Effector memory CD8-positive, alpha-beta T cell (primary cell): ENCODE results near the gene GVQW3.

Experiments
- ATAC-seq: fragments of 150-1000 bp; cut with Tn5 transposase; replicated peaks from 2 replicates; pipeline ENCODE4 v1.10.0; 2021; ENCODE audit warnings: mild to moderate bottlenecking, moderate library complexity
- DNase-seq, 3 experiments: peaks; one replicate each; pipeline ENCODE4 v3.0.0; 2021
- H3K27ac Mint-ChIP-seq, 2 donors: one replicate each; pipeline ENCODE4 v1.8.0; 2022; ENCODE audit warnings: mild to moderate bottlenecking in 2 of 2, mixed read lengths in 2 of 2, moderate library complexity in 2 of 2
- H3K27me3 Mint-ChIP-seq, 2 donors: one replicate each; pipeline ENCODE4 v1.8.0; 2022; ENCODE audit warnings: mixed read lengths in 2 of 2
- H3K36me3 Mint-ChIP-seq: one replicate; pipeline ENCODE4 v1.8.0; 2022; ENCODE audit warnings: mild to moderate bottlenecking, moderate library complexity, mixed read lengths; ENCODE audit not compliant: insufficient read depth
- H3K4me1 Mint-ChIP-seq, 2 donors: one replicate each; pipeline ENCODE4 v1.8.0; 2022; ENCODE audit warnings: low read depth in 2 of 2, mixed read lengths in 2 of 2
- H3K4me3 Mint-ChIP-seq, 2 donors: one replicate each; pipeline ENCODE4 v1.8.0; 2022; ENCODE audit warnings: mild to moderate bottlenecking in 2 of 2, mixed read lengths in 2 of 2, moderate library complexity in 2 of 2
- H3K9me3 Mint-ChIP-seq, 2 donors: one replicate each; pipeline ENCODE4 v1.8.0; 2022; ENCODE audit warnings: mixed read lengths in 2 of 2

GVQW3 gene

DNA sequence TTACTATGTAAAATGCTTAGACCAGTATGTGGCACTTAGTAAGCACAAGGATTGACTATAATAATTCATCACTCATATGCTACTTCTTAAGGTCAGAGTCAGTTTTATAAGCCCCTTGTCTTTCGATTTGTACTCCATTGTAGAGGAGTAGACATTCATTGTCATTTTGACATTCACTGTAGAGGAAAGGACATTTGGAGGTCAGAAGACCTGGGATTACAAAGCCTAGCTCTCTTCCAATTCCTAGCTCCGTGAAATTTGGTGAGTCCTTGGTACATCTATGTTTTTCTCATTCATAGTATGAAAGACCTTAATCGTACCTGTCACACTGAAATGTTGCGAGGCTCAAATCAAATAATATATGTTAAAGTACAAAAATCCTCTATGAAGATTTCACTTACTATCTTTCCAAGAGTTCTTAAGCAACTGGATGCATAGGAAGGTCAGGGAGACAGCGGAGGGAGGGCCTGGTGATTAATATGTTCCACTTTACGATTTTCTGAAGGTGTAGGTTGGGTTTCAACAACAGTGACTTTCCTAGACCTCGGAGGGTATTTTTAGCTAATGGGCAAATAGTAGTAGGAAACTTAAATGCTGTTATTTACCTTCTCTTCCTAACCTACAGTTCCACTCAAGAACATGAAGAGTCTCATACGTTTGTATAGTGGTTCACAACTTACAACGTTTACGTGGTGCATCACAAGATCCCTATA, 62.3 kb downstream of the GVQW3 start:
- Mint-ChIP-seq H3K9me3 (no peaks in the 10 kb centered on the region), H3K36me3 (peaks cover 11% of the 10 kb centered on the region), H3K27me3 (no peaks in the 10 kb centered on the region), H3K27ac (peak overlapping the region; percentile 94), H3K4me1 (peaks cover 21 to 40% of the 10 kb centered on the region in 2 donors), H3K4me3 (peak overlapping the region; percentile 92 to 95)
- ATAC-seq (no peak), DNase-seq (no peak)

DNA sequence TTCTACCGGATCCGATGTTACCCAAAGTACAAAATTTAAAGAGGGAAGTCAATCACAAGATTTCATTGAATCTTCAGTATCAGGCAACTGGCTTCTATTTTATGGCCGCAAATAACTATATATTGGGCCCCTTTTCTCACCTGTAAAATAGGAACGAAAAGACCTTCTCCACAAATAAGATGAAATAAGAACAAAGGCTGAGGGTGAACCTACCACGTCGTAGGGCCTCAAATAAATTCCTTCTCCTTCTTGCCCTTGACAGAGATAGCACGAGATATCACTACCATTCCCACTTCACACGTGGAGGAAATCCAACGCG, 62.9 kb downstream of the GVQW3 start:
- Mint-ChIP-seq H3K4me3 (peak overlapping the region; percentile 92 to 95), H3K9me3 (no peaks in the 10 kb centered on the region), H3K27me3 (no peaks in the 10 kb centered on the region), H3K27ac (peak overlapping the region; percentile 94), H3K4me1 (peaks cover 23 to 44% of the 10 kb centered on the region in 2 donors), H3K36me3 (peaks cover 16% of the 10 kb centered on the region)
- ATAC-seq (no peak), DNase-seq (no peak)

DNA sequence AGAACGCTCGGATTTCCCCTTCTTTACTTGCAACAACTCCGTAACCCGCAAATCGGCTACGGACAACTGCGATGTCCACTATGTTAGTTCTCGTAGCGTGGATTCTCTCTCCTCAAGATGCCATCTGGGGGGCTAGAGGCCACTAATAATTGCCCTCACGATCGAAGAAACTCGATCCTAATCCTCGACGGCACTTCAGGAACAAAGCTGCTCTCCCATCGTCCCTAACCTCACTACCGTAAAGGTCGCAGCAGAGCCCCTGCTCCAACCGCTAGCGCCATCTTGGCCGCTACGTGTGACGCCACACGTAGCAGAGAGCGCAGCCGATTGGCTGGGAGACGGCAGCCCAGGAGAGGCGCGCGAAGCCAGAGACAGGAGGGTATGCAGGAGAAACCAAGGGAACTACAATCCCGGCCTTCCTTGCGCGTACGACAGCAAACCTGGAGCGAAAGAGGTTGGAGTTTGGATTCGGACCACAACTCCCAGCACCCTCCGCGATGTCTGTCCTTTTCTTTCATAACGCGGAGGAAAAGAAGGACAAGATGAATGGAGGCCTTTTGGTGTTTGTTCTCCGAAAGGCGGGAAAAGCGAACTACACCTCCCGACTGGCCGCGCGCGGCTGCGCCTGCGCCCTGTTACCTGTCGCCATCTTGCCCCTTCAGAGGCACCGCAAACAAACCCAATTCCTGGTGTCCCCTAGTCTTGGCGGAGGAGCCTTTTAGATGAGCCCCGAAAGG, 63.4 kb downstream of the GVQW3 start, which contains the start of gene EMSY:
Gene EMSY, plus strand, starts transcription at position 635 of the 737 bp plus-strand sequence. CDS start 1,921 bp downstream, outside the sequence.
- DNase-seq: peak; percentile 81 to 83 (median 81)
- Mint-ChIP-seq H3K4me3 (peak within 1 kb of the TSS; percentile 92 to 95), H3K36me3 (peaks cover 20% of the 10 kb centered on the region)

DNA sequence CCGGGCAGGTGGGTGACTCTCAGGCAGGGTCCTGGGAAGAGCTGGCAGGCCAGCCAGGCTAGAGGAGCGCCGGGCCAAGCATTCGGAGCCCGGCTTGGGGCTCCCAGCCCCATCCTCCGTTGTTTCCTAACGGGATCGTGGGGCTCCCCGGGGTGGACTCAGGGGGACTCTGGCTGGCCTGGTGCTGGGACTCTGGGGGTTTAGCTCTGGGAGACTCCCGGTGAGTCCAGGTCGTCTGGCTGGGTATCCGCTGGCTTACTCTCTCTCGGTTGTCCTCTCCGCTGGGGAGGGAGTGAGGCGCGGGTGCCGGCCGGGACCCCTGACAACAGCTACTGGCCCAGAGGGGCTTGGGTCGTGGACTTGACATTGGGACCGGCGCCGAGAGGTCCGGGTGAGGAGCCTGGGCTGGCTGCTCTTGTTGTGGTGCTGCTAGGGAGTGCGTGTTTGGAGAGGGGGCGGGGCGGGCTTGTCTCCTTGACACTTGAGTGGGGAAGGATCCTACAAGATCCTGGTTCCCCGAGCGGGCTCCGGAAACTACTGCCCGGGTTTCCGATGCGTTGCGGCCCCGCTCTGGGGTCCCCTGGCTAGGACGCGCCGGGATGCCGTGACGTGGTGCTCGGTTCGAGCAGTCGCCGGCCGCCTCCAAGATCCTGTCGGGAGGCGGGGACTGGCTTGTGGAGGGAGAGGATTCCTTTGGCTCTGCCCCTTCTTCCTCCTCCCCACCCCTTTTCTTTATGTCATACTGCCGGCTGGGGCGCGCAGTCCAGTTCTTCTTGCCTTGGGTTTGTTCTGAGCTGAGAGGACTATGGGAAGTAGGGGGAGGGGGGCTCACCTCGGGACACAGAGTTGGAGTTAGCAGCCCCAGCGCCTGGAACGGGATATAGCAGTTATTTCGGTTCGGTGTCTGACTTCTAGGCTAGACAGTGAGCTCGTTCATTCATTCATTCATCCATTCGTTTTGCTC, 64.3 kb downstream of the GVQW3 start:
- no peaks in the 10 kb centered on the region for H3K9me3 Mint-ChIP-seq
- peak; percentile 9 for ATAC-seq
- peaks cover 28% of the 10 kb centered on the region for H3K36me3 Mint-ChIP-seq

More for the DNA sequence above, 63.4 kb downstream of the GVQW3 start, which contains the start of gene EMSY:
- Mint-ChIP-seq H3K4me1 (peaks cover 23 to 44% of the 10 kb centered on the region in 2 donors), H3K27me3 (no peaks in the 10 kb centered on the region), H3K27ac (peak within 1 kb of the TSS; percentile 94), H3K9me3 (no peaks in the 10 kb centered on the region)
- ATAC-seq: peak; percentile 90

DNA sequence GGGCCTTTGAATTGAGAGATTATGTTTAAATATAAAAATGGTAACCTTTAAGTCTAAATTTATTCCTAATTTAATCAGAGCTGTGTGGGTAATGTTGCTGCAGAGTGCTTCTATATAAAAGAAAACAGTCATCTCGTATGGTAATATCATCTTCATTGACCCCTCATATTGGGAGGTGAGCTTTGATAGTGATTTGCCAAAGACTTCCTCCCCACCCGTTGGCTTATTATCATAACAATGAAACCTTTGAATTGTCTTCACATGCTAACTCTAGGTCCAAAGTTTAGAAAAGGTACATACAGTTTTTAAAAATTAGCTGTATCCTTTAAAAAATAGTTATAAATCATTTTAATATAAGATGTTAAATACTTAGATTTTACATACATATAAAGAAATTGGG, 67.4 kb downstream of the GVQW3 start:
- Mint-ChIP-seq H3K4me1 (peaks cover 22 to 37% of the 10 kb centered on the region in 2 donors), H3K27me3 (no peaks in the 10 kb centered on the region), H3K4me3 (no peak overlapping the region), H3K9me3 (no peaks in the 10 kb centered on the region), H3K27ac (no peak overlapping the region), H3K36me3 (peaks cover 46% of the 10 kb centered on the region)
- ATAC-seq (no peak), DNase-seq (no peak)

More for the DNA sequence above, 64.3 kb downstream of the GVQW3 start:
- Mint-ChIP-seq H3K4me1 (peaks cover 23 to 44% of the 10 kb centered on the region in 2 donors), H3K4me3 (peak overlapping the region; percentile 92 to 95), H3K27ac (peak overlapping the region; percentile 94), H3K27me3 (no peaks in the 10 kb centered on the region)
- peak in 2 of 3 experiments; percentile 13 to 15 for DNase-seq

DNA sequence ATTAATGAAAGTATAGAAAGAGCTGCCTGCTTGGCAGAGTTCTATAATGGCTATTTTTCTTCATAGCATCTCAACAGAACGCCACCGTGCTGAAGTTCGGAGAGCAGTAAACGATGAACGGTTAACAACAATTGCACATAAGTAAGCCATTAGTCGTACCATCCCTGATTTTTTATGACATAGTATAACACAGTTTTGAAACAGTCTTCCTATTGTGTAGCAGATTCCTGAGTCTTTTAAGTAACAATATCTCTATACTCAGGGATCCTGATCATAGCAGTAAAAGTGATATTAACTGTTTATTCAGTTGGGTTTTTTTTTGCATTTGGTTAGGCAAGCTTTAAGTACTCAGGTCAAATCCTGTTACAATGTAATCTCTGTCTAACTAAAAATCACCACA, 72.1 kb downstream of the GVQW3 start:
- ATAC-seq (no peak), DNase-seq (no peak)
- Mint-ChIP-seq H3K4me3 (no peak overlapping the region), H3K27ac (no peak overlapping the region), H3K4me1 (peaks cover 4 to 25% of the 10 kb centered on the region in 2 donors), H3K9me3 (no peaks in the 10 kb centered on the region), H3K36me3 (peaks cover 41% of the 10 kb centered on the region), H3K27me3 (no peaks in the 10 kb centered on the region)

DNA sequence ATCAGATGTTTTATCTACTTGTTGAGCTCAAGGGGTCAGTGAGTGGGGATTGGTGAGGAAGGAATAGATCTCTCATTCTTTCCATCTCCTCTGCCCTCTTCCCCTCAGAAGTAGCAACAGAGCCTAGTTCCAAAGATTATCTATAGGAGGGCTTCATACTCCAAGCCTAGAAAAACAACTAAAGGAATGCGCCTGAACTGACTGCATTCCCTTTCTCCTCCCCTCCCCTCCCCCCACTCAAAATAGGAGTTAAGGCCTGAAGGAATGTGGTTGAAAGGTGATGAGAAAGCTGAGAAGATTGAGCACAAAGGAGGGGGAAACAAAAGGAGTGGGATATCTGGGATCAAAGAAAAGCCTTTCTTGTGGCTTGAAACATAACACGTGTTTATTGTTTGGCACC, 74.2 kb downstream of the GVQW3 start:
- no peak for DNase-seq
- Mint-ChIP-seq H3K4me1 (peaks cover 3 to 21% of the 10 kb centered on the region in 2 donors), H3K27ac (no peak overlapping the region)

DNA sequence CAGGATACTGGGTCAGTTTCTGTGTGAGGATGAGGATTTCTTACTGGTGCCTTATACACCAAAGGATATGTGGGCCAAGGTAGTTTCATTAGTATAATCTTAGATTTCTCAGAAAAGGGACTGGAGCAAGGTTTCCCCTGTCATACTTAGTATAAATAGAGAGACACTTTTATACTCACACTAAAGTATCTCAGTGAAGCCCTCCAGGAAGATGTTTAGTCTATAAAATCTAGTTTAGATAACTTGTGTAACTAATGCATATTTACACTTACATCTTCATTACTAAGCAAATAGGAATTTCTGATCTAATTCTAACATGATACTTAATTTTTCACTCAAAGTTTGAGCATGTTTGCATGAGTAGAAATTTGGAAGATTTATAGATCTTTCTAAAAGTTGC, 74.8 kb downstream of the GVQW3 start:
- H3K4me1 Mint-ChIP-seq: peaks cover 3 to 19% of the 10 kb centered on the region in 2 donors
- no peak overlapping the region for H3K4me3 Mint-ChIP-seq
- H3K36me3 Mint-ChIP-seq: peaks cover 39% of the 10 kb centered on the region
- H3K9me3 Mint-ChIP-seq: no peaks in the 10 kb centered on the region
- ATAC-seq (no peak), DNase-seq (no peak)
- H3K27ac Mint-ChIP-seq: no peak overlapping the region
- H3K27me3 Mint-ChIP-seq: no peaks in the 10 kb centered on the region

More for the DNA sequence above, 74.2 kb downstream of the GVQW3 start:
- Mint-ChIP-seq H3K36me3 (peaks cover 44% of the 10 kb centered on the region), H3K9me3 (no peaks in the 10 kb centered on the region), H3K4me3 (no peak overlapping the region), H3K27me3 (no peaks in the 10 kb centered on the region)
- no peak for ATAC-seq

DNA sequence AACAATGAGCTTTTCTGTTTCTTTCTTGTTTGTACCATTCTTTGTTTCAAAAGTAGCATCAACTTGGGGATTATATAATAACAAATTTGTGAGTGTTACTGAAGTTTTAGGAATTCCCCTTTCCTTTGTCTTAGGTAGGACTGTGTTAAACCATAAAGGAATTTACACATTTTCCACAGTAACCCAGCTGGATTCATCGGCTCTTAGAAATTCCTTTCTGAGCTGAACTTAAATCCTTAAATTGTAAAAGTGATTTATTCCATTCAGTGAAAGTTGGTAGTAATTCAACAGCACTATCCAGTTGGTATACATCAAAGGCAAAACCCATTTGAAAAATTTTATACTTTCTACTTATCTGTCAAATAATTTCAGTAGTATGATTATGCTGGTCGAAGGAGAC, 75.4 kb downstream of the GVQW3 start:
- Mint-ChIP-seq H3K27ac (no peak overlapping the region), H3K36me3 (peaks cover 34% of the 10 kb centered on the region), H3K9me3 (no peaks in the 10 kb centered on the region), H3K4me3 (no peak overlapping the region), H3K27me3 (no peaks in the 10 kb centered on the region), H3K4me1 (peaks cover 0 to 18% of the 10 kb centered on the region in 2 donors)
- ATAC-seq (no peak), DNase-seq (no peak)
